ENCODE measurements around the gene KCTD2.

Gene KCTD2

GRCh38 chr17:75078284-75079022 is 31.4 kb downstream of the KCTD2 start:
- no peak for DNase-seq

- no peak for DNase-seq
Observed at GRCh38 chr17:75079023-75079373, 32.0 kb downstream of the KCTD2 start.

- no peak for DNase-seq
Observed at GRCh38 chr17:75081611-75082540, 34.9 kb downstream of the KCTD2 start.

GRCh38 chr17:75082683-75083082 is 35.7 kb downstream of the KCTD2 start:
- no peak for DNase-seq

GRCh38 chr17:75084039-75084660 is 37.1 kb downstream of the KCTD2 start:
- peak; percentile 20 for DNase-seq

- DNase-seq: no peak
Observed at GRCh38 chr17:75086496-75087181, 39.6 kb downstream of the KCTD2 start.

GRCh38 chr17:75087182-75087557 is 40.1 kb downstream of the KCTD2 start:
- DNase-seq: no peak

- DNase-seq: peak; percentile 80
Observed at GRCh38 chr17:75087558-75088453, 40.8 kb downstream of the KCTD2 start, which contains the start of gene SLC16A5. Gene SLC16A5 (plus strand): TSS chr17:75087954. CDS start chr17:75093637, 5,683 bp downstream.

GRCh38 chr17:75088465-75089417 is 41.7 kb downstream of the KCTD2 start:
- no peak for DNase-seq

GRCh38 chr17:75090871-75091854 is 44.1 kb downstream of the KCTD2 start:
- DNase-seq: no peak

- no peak for DNase-seq
Observed at GRCh38 chr17:75091855-75092327, 44.9 kb downstream of the KCTD2 start.

- no peak for DNase-seq
Observed at GRCh38 chr17:75093548-75094158, 46.6 kb downstream of the KCTD2 start.

GRCh38 chr17:75094871-75095399 is 47.9 kb downstream of the KCTD2 start:
- no peak for DNase-seq

GRCh38 chr17:75096082-75096625 is 49.1 kb downstream of the KCTD2 start:
- DNase-seq: no peak

- no peak for DNase-seq
Observed at GRCh38 chr17:75097865-75098264, 50.8 kb downstream of the KCTD2 start.

GRCh38 chr17:75098861-75099260 is 51.8 kb downstream of the KCTD2 start:
- no peak for DNase-seq

- DNase-seq: no peak
Observed at GRCh38 chr17:75099881-75100595, 53.0 kb downstream of the KCTD2 start.
